ENCODE measurements around the gene UCP3. TPM values are rescaled to one million over a fixed set of nuclear protein-coding genes. Genes with fewer than 3 reads are reported as not detected.
A peak's percentile ranks its signal among the peaks of the same experiment; 100 is the strongest.
"Not testable (repeated sequence)": the region's sequence is repeated elsewhere in the genome, so short reads cannot be mapped to it uniquely, and the experiment has no call there.

Gene UCP3
- total RNA-seq, 2 donors from 2014 or later = 1.1 to 2.4 TPM

- intact Hi-C loops (cut with DNase I, micrococcal nuclease) = no loop called here
- ATAC-seq (peak; percentile 60), DNase-seq (peak in 1 of 2 donors; percentile 46)
Measured at GRCh38 chr11:74004759-74005615, 3.9 kb downstream of the UCP3 start.

GRCh38 chr11:74004046-74004695 lies 4.7 kb downstream of the UCP3 start:
- DNase-seq (no peak), ATAC-seq (no peak)
- intact Hi-C loops (cut with DNase I, micrococcal nuclease) = no loop called here

GRCh38 chr11:74002832-74003231 lies 6.1 kb downstream of the UCP3 start:
- ATAC-seq (no peak), DNase-seq (no peak)
- intact Hi-C loops (cut with DNase I, micrococcal nuclease) = no loop called here

- ATAC-seq = no peak
- intact Hi-C loops (cut with DNase I, micrococcal nuclease) = no loop called here
- peak in 1 of 2 donors; percentile 12 for DNase-seq
Measured at GRCh38 chr11:74001822-74002286, 7.0 kb downstream of the UCP3 start.

GRCh38 chr11:74000307-74001133 lies 8.4 kb downstream of the UCP3 start:
- peak in 1 of 2 donors; percentile 2 for DNase-seq

GRCh38 chr11:73999581-74000306 lies 9.1 kb downstream of the UCP3 start:
- ATAC-seq = no peak

More at GRCh38 chr11:74000307-74001133, 8.4 kb downstream of the UCP3 start:
- ATAC-seq = no peak
- intact Hi-C loops (cut with DNase I, micrococcal nuclease) = no loop called here

GRCh38 chr11:73998846-73999575 lies 9.9 kb downstream of the UCP3 start:
- intact Hi-C loops (cut with DNase I, micrococcal nuclease) = no loop called here
- DNase-seq (peak in 1 of 2 donors; percentile 15), ATAC-seq (no peak)

More at GRCh38 chr11:73999581-74000306, 9.1 kb downstream of the UCP3 start:
- DNase-seq = peak in 1 of 2 donors; percentile 4
- intact Hi-C loops (cut with DNase I, micrococcal nuclease) = no loop called here

GRCh38 chr11:73997120-73997770 lies 11.6 kb downstream of the UCP3 start:
- DNase-seq (peak in 1 of 2 donors; percentile 10), ATAC-seq (no peak)
- intact Hi-C loops (cut with DNase I, micrococcal nuclease) = no loop called here

GRCh38 chr11:73996161-73996747 lies 12.6 kb downstream of the UCP3 start:
- intact Hi-C loops (cut with DNase I, micrococcal nuclease) = no loop called here
- DNase-seq (peak in 1 of 2 donors; percentile 24), ATAC-seq (peak; percentile 96)

- ATAC-seq (peak; percentile 10), DNase-seq (no peak)
- intact Hi-C loops (cut with DNase I, micrococcal nuclease) = no loop called here
Measured at GRCh38 chr11:73995731-73996130, 13.2 kb downstream of the UCP3 start.

GRCh38 chr11:73995247-73995646 lies 13.6 kb downstream of the UCP3 start:
- ATAC-seq = peak; percentile 27
- no peak for DNase-seq
- intact Hi-C loops (cut with DNase I, micrococcal nuclease) = no loop called here

- DNase-seq (peak in 1 of 2 donors; percentile 10), ATAC-seq (no peak)
- intact Hi-C loops (cut with DNase I, micrococcal nuclease) = no loop called here
Measured at GRCh38 chr11:73991471-73992006, 17.3 kb downstream of the UCP3 start.

GRCh38 chr11:73990730-73991129 lies 18.2 kb downstream of the UCP3 start:
- intact Hi-C loops (cut with DNase I, micrococcal nuclease) = no loop called here
- DNase-seq = no peak
- ATAC-seq = no peak

- ATAC-seq (no peak), DNase-seq (peak in 1 of 2 donors; percentile 4)
- intact Hi-C loops (cut with DNase I, micrococcal nuclease) = no loop called here
Measured at GRCh38 chr11:73989156-73989555, 19.7 kb downstream of the UCP3 start.

- DNase-seq = peak in 1 of 2 donors; percentile 5
- no peak for ATAC-seq
- intact Hi-C loops (cut with DNase I, micrococcal nuclease) = no loop called here
Measured at GRCh38 chr11:73988227-73988626, 20.7 kb downstream of the UCP3 start.

GRCh38 chr11:73985661-73986060 lies 23.2 kb downstream of the UCP3 start:
- ATAC-seq; DNase-seq; intact Hi-C loops (cut with DNase I, micrococcal nuclease): not testable (repeated sequence)
